HTERT RPE-1 (cell line): ENCODE results near the gene COMMD10.

Experiments
- in situ Hi-C: fragments of 300-500 bp; cut with MboI; formaldehyde crosslinking; loops from 4 replicates; pipeline ENCODE4 v1.14.3; 2020; ENCODE audit warnings: low sequenced_read_pairs

Gene COMMD10

DNA sequence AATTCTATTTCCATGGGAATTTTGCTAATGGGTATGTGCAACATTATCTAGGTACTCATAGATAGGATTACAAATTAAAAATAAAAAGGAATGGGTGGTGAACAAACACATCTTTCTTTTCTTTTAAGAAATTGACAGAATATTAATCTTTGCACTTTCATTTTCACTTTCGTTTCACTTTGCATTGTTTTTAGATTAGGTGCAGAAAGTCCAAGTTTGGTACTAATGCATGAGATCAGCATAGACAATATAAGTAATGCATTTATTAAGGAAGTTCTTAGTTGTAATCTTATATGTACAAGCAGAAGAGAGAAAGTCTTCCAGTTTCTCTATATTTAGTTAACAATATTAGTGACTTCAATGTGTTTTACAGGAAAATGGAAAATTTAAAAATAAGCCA, 196.5 kb downstream of the COMMD10 start:
- in situ Hi-C loops = no loop called here

DNA sequence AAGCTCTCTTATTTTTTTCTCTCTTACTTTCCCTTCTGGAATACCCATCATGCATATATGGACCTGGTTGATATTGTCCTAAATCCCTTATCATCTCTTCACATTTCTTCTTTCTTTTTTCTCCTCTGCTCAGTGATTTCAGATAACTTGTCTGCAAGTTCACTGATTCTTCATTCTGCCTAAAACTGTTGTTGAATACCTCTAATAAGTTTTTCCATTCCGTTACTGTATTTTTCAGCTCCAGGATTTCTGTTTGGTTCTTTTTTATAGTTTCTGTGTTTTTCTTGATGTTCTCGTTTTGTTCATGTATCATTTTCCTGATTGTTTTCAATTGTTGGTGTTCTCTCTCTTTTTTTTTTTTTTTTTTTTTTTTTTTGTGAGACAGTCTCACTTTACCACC, 203.7 kb downstream of the COMMD10 start:
- in situ Hi-C loops = no loop called here

DNA sequence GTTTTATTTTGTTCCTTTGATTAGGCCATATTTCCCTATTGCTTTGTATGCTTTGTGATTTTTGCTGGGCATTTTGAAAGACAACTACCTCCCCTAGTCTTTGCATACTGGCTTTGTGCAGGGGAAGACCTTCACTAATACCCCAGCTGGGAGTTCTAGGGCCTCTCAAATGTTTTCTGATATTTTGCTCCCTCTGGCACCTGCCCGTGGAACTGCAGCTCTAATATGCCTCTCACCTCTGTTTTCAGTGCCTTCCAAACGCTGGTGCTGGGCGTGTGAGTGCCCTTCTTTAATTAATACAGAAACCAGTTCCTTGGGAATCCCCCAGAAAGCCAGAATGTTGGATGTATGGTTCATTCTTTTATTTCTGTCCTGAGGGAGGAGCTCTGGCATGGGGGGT, 204.5 kb downstream of the COMMD10 start:
- in situ Hi-C loops = no loop called here

DNA sequence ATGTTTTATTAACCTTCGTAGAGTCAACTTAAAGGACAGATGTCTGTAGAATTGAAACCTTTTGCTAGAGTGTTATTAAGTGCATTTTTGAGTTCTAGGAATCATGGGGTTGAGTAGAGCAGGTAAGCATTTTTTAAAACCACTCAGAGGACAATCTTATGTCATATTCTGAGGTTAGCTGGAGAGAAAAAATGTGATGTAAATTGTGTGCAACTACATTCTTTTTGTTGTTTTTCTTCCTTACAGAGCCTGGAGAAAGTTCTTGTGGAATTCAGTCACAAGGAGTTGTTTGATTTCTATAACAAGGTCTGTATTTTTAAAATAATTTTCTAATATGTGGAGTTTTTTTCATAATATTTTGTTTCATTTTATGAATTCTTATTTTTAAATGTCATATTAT, 206.4 kb downstream of the COMMD10 start:
- in situ Hi-C loops = no loop called here

DNA sequence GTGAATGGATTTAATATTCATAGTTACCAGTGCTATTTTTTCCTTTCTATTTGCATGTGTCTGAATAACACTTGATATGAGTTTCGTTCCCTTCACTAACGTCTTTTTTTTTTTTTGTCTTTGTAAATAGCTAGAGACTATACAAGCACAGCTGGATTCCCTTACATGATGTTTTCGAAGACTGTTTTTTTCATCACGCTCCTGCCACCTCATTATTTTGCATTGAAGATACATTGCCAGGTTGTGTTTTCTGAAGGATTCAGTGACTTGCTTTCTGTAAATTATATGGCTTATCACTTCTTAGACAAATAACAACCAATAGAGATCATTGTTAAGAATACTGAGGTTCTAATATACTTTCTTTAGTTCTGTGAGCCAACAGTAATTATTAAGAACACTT, 207.5 kb downstream of the COMMD10 start:
- in situ Hi-C loops = no loop called here

DNA sequence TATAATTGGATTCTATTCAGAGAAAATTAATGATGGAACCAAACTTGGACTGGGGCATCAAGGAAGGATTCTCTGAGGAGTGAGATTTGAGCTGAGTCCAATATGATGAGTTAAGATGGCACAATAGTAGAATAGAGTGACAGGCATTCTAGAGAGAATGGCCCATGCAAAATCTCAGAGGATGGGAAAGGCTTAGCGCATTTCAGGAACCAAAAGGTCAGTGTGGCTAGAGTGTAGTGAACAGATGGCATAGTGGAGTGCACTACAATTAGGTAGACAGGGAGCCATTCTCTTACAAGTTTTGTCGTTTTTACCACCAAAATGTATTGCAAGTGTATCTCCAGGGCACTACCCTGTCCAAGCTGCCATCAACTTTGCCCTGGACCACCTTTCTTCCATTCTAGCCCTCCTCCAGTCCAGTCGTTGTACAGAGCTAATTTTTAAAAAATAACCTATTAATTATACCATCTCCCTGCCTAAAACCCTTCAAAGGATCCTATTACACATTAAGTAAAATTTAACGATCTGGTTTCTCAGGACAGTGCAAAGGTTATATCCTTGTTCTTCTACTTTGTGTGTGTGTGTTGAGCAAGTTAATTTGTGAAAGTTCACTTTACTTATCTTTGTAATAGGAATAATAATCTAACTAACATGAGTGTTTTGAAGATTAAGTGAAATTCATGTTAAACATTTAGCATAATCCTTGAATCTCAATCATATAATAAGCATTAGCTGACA, 211.7 kb downstream of the COMMD10 start:
- in situ Hi-C loops = no loop called here

DNA sequence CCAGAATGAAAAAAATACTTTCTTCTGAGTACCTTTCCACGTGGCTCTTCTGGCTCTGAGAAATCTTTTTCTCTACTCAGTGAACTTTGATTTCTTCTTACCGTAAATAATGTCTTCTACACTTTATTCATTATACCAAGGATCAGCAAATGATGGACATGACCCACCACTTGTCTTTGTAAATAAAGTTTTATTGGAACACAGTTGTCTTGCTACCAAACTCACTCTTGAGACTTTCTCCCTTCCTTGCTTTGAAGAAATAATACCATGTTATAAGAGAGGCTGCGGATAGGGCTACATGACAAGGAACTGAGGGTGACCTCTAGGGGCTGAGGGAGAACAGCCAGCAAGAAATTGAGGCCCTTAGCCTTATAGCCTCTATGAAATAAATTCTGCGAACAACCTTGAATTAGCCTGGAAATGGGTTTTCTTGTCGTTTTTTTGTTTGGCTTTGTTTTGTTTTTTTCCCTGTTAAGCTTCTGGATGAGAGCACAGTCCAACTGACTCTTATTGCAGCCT, 212.5 kb downstream of the COMMD10 start:
- in situ Hi-C loops = no loop called here

DNA sequence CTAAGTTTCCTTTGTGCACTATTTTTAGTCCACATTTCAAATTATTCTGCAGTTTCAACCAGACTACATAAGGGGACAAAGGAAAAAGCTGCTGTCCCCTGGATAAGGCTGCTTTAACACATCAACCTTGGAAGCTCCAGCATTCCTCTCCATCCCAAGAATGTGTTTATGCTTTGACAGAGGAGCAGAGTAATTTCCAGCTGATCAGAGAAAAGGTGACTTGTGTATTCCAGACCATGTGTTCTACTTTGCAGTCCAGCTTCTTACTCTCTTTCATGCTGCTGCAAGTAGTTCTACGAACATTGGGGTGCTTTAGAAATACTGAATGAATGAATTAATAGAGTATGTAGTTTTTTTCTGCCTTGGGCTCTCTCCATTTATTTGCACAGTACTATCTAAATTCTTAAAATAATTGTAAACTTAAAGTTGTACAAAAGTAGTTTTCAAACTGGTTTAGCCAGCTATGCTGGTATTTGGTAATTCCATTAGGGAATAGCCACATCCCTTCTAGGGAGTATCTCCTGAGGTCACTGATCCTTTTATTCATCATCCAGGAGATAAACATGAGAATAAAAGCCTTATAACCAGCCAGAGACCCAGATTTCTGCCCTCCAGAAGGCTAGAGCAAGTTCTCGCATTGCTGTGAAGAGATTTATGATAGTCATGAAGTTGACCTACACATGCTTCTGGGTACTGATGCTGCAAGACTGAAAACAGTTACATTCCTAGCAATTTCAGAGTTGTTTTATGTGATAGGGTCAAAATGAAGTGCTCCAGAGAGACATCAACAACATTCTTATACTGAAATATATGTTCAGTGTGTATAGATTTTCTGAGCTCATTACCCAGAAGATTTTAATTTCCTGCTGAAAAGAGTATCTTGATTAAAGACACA, 215.2 kb downstream of the COMMD10 start:
- in situ Hi-C loops = no loop called here

DNA sequence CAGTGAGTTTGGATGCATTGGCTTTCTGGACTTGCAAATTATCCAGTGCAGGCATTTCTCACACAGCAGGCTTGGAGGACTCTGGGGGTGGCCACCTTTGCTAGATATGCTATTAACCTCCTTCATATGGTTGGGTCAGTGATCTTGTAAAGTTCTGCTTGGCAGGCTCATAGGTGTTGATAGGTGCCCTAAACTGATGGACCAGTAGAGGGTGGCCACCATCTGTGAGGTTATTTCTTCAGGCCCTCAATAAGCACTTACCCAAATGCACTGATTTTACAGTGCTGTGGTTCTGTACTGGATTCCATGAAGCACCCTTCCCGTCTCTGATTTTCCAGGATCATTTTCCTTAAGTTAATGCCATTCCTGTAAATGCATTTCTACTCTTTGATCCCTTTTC, 216.3 kb downstream of the COMMD10 start:
- in situ Hi-C loops = no loop called here

DNA sequence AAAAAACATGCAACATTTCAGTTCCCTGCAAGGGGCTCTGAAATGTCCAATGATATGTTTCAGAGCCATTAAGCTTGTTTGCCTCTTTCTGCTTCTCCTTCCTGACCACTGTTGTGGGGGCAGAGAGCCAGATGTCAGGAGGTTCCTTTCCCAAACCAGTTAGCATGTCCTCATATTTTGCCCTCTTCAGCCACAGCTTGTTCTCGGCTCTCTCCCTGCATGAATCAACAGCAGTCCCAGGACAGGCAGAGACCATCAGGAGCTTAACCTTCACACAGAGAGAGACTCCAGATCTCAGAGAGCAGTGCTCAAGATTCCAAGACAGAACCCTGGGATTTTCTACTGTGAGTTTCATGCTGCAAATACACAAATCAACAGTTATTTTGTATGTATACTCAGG, 218.5 kb downstream of the COMMD10 start:
- in situ Hi-C loops = no loop called here

DNA sequence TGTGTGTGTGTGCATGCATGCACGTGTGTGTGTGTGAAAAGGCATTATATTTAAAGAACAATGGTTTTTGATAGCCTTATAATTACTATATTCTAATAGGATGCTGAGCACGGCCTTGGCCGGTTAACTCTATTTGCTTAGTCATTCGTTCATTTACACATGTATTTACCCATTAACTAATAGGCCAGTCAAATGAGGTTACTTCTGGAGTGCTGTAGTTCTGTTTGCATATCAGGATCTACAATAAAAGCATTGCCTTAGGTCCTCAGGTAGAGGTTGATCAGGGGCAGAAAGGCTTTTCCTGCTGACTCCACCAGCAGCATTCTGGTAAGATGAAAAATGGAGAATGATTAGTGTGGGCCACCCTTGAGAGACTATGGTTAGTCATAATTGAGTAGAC, 219.0 kb downstream of the COMMD10 start:
- in situ Hi-C loops = no loop called here

DNA sequence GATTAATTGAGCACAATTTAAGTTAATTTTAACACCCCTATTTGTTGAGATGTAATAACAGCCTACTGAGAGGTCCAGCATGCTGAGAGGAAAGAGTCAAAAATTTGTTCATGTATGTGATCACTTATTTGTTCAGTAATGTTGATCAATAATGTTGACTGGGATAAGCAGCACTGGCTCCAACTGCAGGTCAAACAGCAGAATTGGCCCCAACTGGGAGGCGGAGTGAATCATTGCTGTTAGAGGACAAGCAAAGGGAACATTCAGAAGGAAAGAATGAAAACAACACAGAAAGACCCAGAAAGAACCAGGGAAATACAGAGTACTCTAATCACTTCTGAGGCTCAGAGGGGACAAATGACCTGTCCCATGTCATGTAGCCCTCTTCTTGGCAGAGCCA, 221.1 kb downstream of the COMMD10 start:
- in situ Hi-C loops = no loop called here

DNA sequence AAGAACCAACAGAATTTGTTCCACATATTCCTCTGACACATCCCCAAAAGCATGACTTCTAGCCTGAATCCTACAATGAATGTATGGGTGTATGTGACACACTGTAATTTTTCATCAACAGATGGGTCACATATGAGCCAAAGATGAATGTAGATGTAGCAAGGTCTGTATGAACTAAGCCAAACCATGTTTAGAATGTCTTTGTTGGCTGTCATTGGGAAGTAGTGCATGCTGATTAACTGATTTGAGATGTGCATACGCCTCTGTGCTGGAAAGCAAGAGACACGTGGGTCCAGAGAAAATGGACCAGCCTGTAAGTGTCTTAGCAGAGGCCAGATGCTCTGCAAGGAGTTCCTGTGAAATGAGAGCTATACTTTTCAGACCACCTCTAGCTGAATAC, 222.0 kb downstream of the COMMD10 start:
- in situ Hi-C loops = no loop called here

DNA sequence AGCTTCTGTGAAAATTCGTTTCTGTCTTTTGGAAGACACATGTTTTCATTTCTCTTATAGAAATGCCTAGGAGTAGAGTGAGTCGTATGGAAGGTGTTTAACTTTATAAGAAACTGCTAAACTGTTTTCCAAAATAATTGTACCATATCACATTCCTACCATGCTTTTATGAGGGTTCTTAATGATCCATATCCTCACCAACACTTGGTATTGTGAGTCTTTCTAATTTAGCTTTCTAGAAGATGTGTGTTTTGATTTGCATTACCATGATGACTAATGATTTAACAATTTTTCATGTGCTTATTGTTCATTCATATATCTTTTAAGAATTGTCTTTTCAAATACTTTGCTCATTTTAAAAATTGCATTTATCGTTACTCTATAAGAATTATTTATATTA, 223.6 kb downstream of the COMMD10 start:
- in situ Hi-C loops = no loop called here

DNA sequence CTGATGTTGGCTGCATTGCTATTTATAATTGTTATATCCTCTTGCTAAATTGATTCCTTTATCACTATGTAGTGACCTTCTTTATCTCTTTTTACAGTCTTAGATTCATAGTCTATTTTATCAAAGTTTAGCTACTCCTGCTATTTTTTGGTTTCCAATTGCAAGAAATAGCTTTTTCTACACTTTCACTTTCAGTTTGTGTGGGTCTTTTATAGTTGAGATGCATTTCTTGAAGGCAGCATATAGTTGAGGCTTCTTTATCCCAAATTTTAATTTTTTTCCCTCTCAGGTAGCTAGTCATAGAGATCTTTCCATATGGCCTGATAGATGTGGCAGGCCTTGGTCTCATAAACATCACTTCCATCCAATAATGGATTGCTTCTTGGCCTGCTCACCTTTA, 228.5 kb downstream of the COMMD10 start:
- in situ Hi-C loops = no loop called here

DNA sequence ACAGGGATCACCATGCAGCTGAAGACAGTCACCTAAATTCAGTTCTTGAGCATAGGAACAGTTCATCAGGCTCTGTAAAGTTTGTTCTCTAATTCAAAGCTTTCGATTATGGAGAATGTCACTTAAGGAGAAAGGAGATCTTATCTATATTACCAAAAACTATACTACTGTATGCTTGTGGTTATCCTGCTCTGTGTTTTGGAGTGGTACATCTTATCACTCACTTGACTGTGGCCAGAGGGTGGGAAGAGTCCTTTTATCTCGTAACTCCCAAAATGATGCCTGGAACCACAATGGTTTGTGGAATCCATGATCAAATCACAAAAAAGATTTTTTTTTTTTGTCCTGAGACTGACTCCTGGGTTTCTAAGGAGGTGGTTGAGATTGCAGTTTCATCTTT, 230.7 kb downstream of the COMMD10 start:
- in situ Hi-C loops = no loop called here

DNA sequence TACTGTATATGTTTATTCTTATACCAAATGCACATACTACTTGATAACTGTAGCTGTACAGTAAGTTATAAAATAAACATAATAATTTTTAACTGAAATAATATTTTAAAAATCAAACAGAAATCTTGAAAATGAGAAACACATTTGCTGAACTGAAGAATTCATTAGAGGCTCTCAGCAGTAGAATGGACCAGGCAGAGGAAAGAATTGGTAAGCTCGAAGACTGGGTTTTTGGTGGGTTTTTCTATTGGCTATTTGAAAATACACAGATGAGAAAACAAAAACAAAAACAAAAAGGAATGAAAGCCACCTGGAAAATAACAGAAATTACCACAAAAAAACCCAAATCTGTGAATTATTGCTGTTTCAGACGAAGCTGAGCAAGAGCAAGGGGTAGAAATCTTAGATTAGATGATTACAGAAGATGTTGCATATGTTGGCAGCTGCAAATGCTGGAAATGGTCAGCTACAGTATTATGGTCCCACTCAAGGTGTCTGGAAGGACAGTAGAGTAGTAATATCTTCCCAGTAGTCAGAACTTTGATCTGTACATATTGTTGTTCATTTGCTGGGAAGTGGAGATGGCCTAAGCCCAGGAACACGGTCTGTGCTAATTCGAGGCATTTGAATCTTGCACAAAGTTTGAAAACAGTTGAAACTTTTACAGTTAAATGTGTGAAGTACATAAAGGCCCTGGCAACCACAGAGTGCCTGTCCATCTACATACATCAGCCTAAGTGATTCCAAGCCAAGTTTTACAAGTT, 233.4 kb downstream of the COMMD10 start:
- in situ Hi-C loops = no loop called here

DNA sequence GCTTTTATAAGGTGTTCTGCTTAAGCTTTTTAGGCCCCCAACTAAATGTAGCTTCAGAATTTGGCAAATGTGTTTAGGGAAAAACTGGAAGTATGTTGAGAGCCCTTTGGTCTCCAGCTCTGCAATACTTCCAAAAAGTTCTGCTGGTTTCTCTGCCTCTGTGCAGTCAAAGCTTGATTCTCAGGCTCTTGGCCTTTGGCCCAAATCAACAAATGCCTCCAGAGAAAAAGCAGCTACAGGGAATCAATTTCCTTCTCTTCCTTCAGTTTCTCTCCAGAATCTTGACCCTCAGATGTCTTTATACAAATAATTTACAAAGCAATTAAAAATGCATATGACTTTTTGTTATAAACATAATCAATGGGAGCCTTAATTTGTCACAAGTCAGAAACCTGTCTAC, 235.7 kb downstream of the COMMD10 start:
- in situ Hi-C loops = no loop called here

DNA sequence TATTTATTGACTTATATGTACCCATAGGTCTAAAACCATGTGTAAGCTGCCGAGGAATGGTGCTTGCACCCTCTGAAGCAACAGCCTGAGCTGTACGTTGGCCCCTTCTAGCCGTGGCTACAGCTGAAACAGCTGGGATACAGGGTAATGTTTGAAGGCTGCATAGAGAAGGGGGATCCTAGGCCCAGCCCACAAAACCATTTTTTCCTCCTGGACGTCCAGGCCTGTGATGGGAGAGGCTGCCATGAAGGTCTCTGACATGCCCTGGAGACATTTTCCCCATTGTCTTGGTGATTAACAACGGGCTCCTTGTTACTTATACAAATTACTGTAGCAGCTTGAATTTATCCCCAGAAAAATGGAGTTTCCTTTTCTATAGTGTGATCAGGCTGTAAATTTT, 244.7 kb downstream of the COMMD10 start:
- in situ Hi-C loops = no loop called here

DNA sequence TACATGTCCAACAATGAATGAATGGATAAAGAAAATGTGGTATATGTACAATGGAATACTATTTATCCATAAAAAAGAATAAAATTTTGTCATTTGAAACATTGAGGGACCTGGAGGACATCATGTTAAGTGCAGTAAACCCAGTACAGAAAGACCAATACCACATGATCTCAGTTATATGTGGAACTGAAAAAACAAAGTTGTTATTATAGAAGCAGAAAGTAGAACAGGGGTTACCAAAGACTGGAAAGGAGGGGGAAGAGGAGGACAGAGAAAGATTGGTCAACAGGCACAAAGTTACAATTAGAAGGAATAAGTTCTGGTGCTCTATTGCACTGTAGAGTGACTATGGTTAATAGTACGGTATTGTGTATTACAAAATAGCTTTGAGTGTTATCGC, 256.0 kb downstream of the COMMD10 start:
- in situ Hi-C loops = no loop called here
